WTC11 (cell line): ENCODE results near the gene HOXD12.

Experiments used
- CBFB ChIP-seq: sonication (generic); formaldehyde crosslinking; IDR thresholded peaks from 2 replicates; pipeline ENCODE4 v1.8.1; 2022; ENCODE audit warnings: mild to moderate bottlenecking, low read depth, missing genetic modification reagents
- CTCF ChIP-seq: fragments of 200-600 bp; IDR thresholded peaks from 2 replicates; pipeline ENCODE4 v1.8.0; 2022; ENCODE audit warnings: antibody characterized with exemption
- MAX ChIP-seq: sonication (generic); formaldehyde crosslinking; IDR thresholded peaks from 2 replicates; pipeline ENCODE4 v1.8.0; 2022; ENCODE audit warnings: mild to moderate bottlenecking, missing genetic modification reagents
- MXD4 ChIP-seq: fragments of 250-450 bp; sonication (Bioruptor Pico); IDR thresholded peaks from 2 replicates; pipeline ENCODE4 v1.8.0; 2021; ENCODE audit warnings: mild to moderate bottlenecking, moderate library complexity, borderline replicate concordance
- NFATC4 ChIP-seq: fragments of 250-450 bp; sonication (Bioruptor Pico); IDR thresholded peaks from 2 replicates; pipeline ENCODE4 v1.9.0; 2021; ENCODE audit warnings: mild to moderate bottlenecking
- TF ChIP-seq, protein P1 (sequence below): sonication (generic); formaldehyde crosslinking; IDR thresholded peaks from 2 replicates; pipeline ENCODE4 v1.8.0; 2023; ENCODE audit warnings: mild to moderate bottlenecking, missing genetic modification reagents
- TF ChIP-seq, protein P2 (sequence below): sonication (generic); formaldehyde crosslinking; IDR thresholded peaks from 2 replicates; pipeline ENCODE4 v1.8.0; 2022; ENCODE audit warnings: mild to moderate bottlenecking, missing genetic modification reagents

DNA sequence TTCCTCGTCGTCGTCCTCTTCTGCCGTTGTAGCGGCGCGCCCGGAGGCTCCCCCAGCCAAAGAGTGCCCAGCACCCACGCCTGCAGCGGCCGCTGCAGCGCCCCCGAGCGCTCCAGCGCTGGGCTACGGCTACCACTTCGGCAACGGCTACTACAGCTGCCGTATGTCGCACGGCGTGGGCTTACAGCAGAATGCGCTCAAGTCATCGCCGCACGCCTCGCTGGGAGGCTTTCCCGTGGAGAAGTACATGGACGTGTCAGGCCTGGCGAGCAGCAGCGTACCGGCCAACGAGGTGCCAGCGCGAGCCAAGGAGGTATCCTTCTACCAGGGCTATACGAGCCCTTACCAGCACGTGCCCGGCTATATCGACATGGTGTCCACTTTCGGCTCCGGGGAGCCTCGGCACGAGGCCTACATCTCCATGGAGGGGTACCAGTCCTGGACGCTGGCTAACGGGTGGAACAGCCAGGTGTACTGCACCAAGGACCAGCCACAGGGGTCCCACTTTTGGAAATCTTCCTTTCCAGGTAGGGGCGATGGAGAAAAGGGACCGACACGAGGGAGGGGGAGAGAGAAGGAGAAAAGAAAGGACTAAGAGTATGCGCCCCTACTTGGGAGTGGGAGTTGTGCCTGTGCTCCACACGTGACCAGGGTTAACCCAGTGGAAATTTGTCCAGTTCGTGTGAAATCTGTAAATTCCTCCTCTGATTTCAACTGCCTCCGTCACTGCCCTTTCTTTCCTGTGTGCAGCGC lies 6.3 kb upstream of the HOXD12 start:
- TF ChIP-seq CTCF (no peak), MAX (CRISPR knock-in tag) (peak; percentile 82), MXD4 (CRISPR knock-in tag) (no peak), NFATC4 (CRISPR knock-in tag) (no peak), CBFB (CRISPR knock-in tag) (no peak)
- TF ChIP-seq, protein P1, sequence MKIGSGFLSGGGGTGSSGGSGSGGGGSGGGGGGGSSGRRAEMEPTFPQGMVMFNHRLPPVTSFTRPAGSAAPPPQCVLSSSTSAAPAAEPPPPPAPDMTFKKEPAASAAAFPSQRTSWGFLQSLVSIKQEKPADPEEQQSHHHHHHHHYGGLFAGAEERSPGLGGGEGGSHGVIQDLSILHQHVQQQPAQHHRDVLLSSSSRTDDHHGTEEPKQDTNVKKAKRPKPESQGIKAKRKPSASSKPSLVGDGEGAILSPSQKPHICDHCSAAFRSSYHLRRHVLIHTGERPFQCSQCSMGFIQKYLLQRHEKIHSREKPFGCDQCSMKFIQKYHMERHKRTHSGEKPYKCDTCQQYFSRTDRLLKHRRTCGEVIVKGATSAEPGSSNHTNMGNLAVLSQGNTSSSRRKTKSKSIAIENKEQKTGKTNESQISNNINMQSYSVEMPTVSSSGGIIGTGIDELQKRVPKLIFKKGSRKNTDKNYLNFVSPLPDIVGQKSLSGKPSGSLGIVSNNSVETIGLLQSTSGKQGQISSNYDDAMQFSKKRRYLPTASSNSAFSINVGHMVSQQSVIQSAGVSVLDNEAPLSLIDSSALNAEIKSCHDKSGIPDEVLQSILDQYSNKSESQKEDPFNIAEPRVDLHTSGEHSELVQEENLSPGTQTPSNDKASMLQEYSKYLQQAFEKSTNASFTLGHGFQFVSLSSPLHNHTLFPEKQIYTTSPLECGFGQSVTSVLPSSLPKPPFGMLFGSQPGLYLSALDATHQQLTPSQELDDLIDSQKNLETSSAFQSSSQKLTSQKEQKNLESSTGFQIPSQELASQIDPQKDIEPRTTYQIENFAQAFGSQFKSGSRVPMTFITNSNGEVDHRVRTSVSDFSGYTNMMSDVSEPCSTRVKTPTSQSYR, result no peak
- TF ChIP-seq, protein P2, sequence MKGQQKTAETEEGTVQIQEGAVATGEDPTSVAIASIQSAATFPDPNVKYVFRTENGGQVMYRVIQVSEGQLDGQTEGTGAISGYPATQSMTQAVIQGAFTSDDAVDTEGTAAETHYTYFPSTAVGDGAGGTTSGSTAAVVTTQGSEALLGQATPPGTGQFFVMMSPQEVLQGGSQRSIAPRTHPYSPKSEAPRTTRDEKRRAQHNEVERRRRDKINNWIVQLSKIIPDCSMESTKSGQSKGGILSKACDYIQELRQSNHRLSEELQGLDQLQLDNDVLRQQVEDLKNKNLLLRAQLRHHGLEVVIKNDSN, result 0 out of 2 replicates have a peak, but pooled peaks have one; percentile 54
